Measurements from ENCODE around the gene SLC2A11. TPM values are rescaled to one million over a fixed set of nuclear protein-coding genes. Genes with fewer than 3 reads are reported as not detected.
A peak's percentile ranks its signal among the peaks of the same experiment; 100 is the strongest.

Gene SLC2A11
- total and polyA plus RNA-seq, 10 of the 15 experiments (the other 5 are each of a cell fraction or from before 2014, with no cell fraction given), result 0.98 to 18.3 (median 8.6) TPM

- TF ChIP-seq SRF (IDR thresholded peaks at IDR 0.05; ENCODE audit: low read depth in 2 of 2, low read length in 2 of 2), result 0 out of 4 replicates have a peak, but pooled peaks of 1 of the 2 experiments have one; percentile 21
- TF ChIP-seq BMI1 (IDR thresholded peaks at IDR 0.05; ENCODE audit: borderline replicate concordance), result 0 out of 2 replicates have a peak, but pooled peaks have one; percentile 9
- TF ChIP-seq PKNOX1 (IDR thresholded peaks at IDR 0.05), result 0 out of 2 replicates have a peak, but pooled peaks have one; percentile 11
Measured at GRCh38 chr22:23913661-23914353, 56.1 kb downstream of the SLC2A11 start (continued).

GRCh38 chr22:23915290-23915689 is 57.6 kb downstream of the SLC2A11 start:
- no peak for DNase-seq (ENCODE audit: low read depth, low spot score)
- SMC1A ChIA-PET (ENCODE audit: uncharacterized antibody, unreplicated experiment), result no interaction called here
- RAD21 ChIA-PET (ENCODE audit: unreplicated experiment), result no interaction called here
- H2AFZ ChIP-seq (ENCODE audit: control insufficient read depth, low read depth, low read length), result no peak overlapping the region
- FAIRE-seq, result no peak
- no peaks in the 10 kb centered on the region for H3K9me3 ChIP-seq (replicated peaks; ENCODE audit: control insufficient read depth, insufficient read depth, low read length)
- H3K36me3 ChIP-seq (ENCODE audit: control insufficient read depth in 2 of 2, insufficient read depth in 2 of 2, low read length in 1 of 2), result peaks cover 0 to 8% of the 10 kb centered on the region in 2 experiments; a peak in 3 of 4 replicates
- CTCF ChIA-PET, result interaction anchor here (1.2 kb wide), 1 partner anchor 21 kb away, joined by 3 read pairs; the partner anchor contains the start of gene MIF
- no peaks in the 10 kb centered on the region for H3K27me3 ChIP-seq (replicated peaks in 1 of 2; ENCODE audit: control insufficient read depth in 2 of 2, insufficient read depth in 2 of 2, low read length in 1 of 2)
- no peak overlapping the region for H3K4me3 ChIP-seq
- H3K27ac ChIP-seq (ENCODE audit: control insufficient read depth, insufficient read depth), result 0 out of 2 replicates have a peak overlapping the region, but pooled peaks have one; percentile 99
- ATAC-seq, result peak; percentile 2; the same call in 2 of the 3 replicates
- no TSS peak for BruUV-seq (replicated peaks)
- H3K4me2 ChIP-seq (ENCODE audit: control insufficient read depth, insufficient read depth), result no peak overlapping the region; the same call in 1 of the 2 replicates
- no peak overlapping the region for H3K9ac ChIP-seq (ENCODE audit: control insufficient read depth, insufficient read depth, low read length)
- H4K20me1 ChIP-seq (ENCODE audit: control insufficient read depth, insufficient read depth), result no peaks in the 10 kb centered on the region
- POLR2A ChIA-PET, result no interaction called here
- WGBS (ENCODE audit: insufficient coverage, insufficient replicate concordance, low lambda C conversion rate, missing lambda C conversion rate), result 27% methylated on average over 3 of the region's 3 CpGs
- intact Hi-C loops (cut with micrococcal nuclease; ENCODE audit: unreplicated experiment) (no loop called here), in situ Hi-C loops (cut with MboI) (no loop called here)
- peaks cover 7% of the 10 kb centered on the region for H3K79me2 ChIP-seq (ENCODE audit: control insufficient read depth, insufficient read depth, low read length)
- H3K4me1 ChIP-seq (ENCODE audit: control insufficient read depth, insufficient read depth, low read length), result peaks cover 2% of the 10 kb centered on the region; the same call in 1 of the 2 replicates
- no peak for TF ChIP-seq ZZZ3 (IDR thresholded peaks at IDR 0.05; ENCODE audit: control insufficient read depth, insufficient read length, low read depth)
- TF ChIP-seq ZBTB4 (CRISPR knock-in tag; IDR thresholded peaks at IDR 0.05), result no peak
- TF ChIP-seq MTA2 (IDR thresholded peaks at IDR 0.05; ENCODE audit: low read depth), result 0 out of 2 replicates have a peak, but pooled peaks have one; percentile 35
- TF ChIP-seq ZBTB33 (IDR thresholded peaks at IDR 0.05), result no peak
- peak; percentile 20 for TF ChIP-seq CUX1 (IDR thresholded peaks at IDR 0.05; ENCODE audit: insufficient replicate concordance, low read depth, low read length)

Measured in GM12878 (cell line).